Left cardiac atrium (tissue), 4 donors: ENCODE data around the gene TP53I13. TPM values are rescaled to one million over a fixed set of nuclear protein-coding genes. Genes with fewer than 3 reads are reported as not detected.
A peak's percentile ranks its signal among the peaks of the same experiment; 100 is the strongest.

ENCODE experiments used
- ATAC-seq, 2 donors: fragments of 200-7000 bp; cut with Tn5 transposase; one replicate each; pipeline ENCODE4 v1.9.1; 2020; ENCODE audit warnings: mild to moderate bottlenecking in 2 of 2, moderate library complexity in 2 of 2
- DNase-seq: peaks from one replicate; pipeline ENCODE4 v3.0.0-alpha.2; 2020
- intact Hi-C, 2 donors: fragments of 100-400 bp; cut with DNase I; formaldehyde crosslinking; loops; one replicate each; pipeline versions ENCODE4 v1.14.1 to v1.15.1; 2022 to 2023
- total RNA-seq, 2 donors: library from RNA; stranded (reverse); fragmentation: NEBNext Ultra II Directional; extraction: Animal tissue kit (Norgen Biotek cat#: 25700); gene quantifications; one replicate each; pipeline ENCODE4 v1.2.1, GENCODE V29; 2021
- donor health status: DM: no; HTN: yes; CAD: no.
- donor health status: DM: no; HTN: yes; CAD: no; lungs with severe emphysema.
- donor health status: DM: yes; HTN: yes; CAD: no.
- donor health status: Dilated cardiomyopathy.

The TP53I13 gene
- total RNA-seq, 2 donors from 2014 or later: 42.0 to 48.8 TPM

DNA sequence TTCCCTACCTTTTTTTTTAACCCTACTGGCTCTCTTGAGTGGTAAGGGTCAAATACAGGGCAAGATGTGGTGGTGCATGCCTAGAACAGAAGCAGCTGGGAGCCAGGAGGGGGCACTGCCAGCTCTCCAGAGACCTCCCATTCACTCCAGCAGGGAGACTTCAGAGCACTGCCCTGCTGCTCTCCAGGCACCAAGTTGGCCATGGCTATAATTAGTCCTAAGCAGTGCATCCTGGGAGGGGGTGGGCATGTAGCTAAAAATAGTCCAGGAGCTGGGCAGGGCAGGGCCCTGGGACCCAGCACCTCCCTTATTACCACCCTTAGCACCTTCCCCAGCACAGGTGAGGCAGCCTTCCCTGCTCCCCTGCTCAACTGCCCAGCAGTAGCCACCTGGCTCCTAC is 50.8 kb downstream of the TP53I13 start:
- intact Hi-C loops: loop anchor here in 1 of 2 donors (10.0 kb wide), 1 partner anchor 306 kb away; no protein-coding TSS in a partner anchor
- DNase-seq (peak; percentile 46), ATAC-seq (peak; percentile 14 to 34)

DNA sequence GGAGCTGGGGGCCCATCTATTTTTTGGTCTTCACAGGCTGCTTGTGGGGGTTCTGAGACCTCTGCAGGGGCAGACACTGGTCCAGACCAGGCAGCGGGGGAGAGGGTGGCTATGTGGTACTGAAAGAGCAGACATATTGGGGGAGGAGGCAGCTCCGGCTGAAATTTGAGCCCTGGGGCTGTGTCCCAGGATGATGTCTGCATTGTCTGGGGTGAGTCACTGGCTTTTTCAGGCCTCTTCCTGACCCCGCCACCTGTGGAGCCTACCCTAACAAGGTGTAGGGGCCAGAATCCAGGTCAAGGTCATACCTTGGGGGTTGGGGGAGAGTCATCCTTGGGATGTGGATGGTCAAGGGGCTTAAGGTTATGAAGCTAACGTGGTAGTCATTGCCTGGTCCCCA is 51.8 kb downstream of the TP53I13 start:
- intact Hi-C loops: no loop called here
- no peak for ATAC-seq
- DNase-seq: no peak

DNA sequence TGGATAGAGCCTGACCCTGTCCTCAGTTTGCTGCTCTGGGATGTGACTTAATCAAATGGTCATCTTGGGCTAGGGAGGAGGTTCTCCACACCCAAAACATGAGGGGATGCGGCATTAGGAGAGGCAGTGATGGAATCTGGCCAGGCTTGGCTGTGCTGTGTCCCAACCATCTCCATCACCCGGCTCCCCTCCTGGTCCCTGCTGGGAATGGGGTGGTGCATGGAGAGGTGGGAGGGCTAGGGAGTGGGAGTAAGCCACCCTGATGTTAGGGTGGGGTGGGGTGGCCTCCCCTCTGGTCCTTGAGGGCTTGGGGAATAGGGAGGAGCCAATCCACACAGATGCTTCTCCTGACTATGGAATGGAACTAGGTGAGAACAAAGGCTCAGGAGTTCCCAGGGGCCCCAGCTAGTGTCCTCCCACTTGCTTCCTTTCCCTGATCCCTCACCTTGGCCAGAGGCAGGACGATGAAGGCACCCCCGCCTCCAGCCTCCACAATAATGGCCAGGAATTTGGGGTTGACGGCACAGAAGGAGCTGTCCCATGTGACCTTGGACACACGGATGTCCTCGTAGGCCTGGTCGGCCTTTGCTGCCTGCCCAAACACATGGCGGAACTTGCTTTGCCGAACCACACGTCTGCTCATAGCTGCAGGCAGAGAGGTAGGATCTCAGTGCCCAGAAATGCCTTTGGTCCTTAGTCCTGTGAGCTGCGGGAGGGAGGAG is 52.4 kb downstream of the TP53I13 start:
- ATAC-seq: no peak
- intact Hi-C loops: no loop called here
- DNase-seq: no peak

DNA sequence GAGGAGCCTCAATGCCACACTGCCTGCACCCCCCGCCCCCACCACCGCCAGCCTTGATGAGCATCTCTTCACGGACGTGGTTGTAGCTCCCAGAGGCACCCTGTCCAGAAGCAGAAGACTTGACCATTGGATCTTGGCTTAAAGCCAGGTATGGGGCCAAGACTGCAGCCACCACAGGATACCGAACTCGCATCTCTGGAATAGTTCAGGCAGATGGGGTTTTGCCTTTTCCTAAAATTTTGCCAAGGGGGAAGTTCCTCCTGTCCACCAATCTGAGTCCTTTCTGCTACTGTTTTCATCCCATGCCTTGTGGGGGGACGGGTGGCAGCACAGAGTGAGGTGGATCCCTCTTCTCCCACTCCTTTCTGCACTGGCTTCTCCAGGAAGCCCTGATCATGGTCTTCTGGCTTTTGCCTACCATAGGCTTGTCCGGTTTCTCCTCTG is 53.3 kb downstream of the TP53I13 start:
- ATAC-seq (no peak), DNase-seq (no peak)
- intact Hi-C loops: no loop called here

Other genes starting within 250 kb of the TP53I13 start
- gene TAOK1, start 178.3 kb upstream of the TP53I13 start, total RNA-seq: 10 to 100 TPM; 47.2 to 59.1 TPM
- gene ABHD15, start 1.7 kb upstream of the TP53I13 start, total RNA-seq: 10 to 100 TPM in 1 of 2 donors, 1 to 10 TPM in 1; 8.3 to 11.6 TPM
- gene GIT1, start 20.9 kb downstream of the TP53I13 start, total RNA-seq: 10 to 100 TPM; 30.8 to 44.0 TPM
- 10 to 100 TPM in 1 of 2 donors, 1 to 10 TPM in 1; 8.1 to 10.5 TPM for gene ANKRD13B, start 24.4 kb downstream of the TP53I13 start, total RNA-seq
- 10 to 100 TPM; 67.0 to 82.1 TPM for gene CORO6, start 54.2 kb downstream of the TP53I13 start, total RNA-seq